HepG2 (cell line): ENCODE results near the gene TEDC1. TPM values are rescaled to one million over a fixed set of nuclear protein-coding genes. Genes with fewer than 3 reads are reported as not detected.
A peak's percentile ranks its signal among the peaks of the same experiment; 100 is the strongest.

Experiments used
- ARID2 ChIP-seq: sonication (generic); formaldehyde crosslinking; IDR thresholded peaks from 2 replicates; pipeline ENCODE4 v1.8.1; 2022; ENCODE audit warnings: mild to moderate bottlenecking, missing genetic modification reagents, borderline replicate concordance
- FLYWCH1 ChIP-seq: sonication (generic); formaldehyde crosslinking; IDR thresholded peaks from 2 replicates; pipeline ENCODE4 v1.8.1; 2023; ENCODE audit warnings: mild to moderate bottlenecking, missing genetic modification reagents
- FOSL2 ChIP-seq: sonication (generic); formaldehyde crosslinking; IDR thresholded peaks from 2 replicates; pipeline ENCODE4 v1.4.0; 2020; ENCODE audit warnings: missing genetic modification reagents
- FOXJ3 ChIP-seq: sonication (generic); formaldehyde crosslinking; IDR thresholded peaks from 2 replicates; pipeline ENCODE4 v1.4.0; 2020; ENCODE audit warnings: missing genetic modification reagents, mild to moderate bottlenecking, borderline replicate concordance
- FOXK1 ChIP-seq: sonication (generic); formaldehyde crosslinking; IDR thresholded peaks from 2 replicates; pipeline ENCODE4 v1.4.0; 2020; ENCODE audit warnings: low read depth, missing genetic modification reagents, borderline replicate concordance
- FOXO1 ChIP-seq: sonication (generic); formaldehyde crosslinking; IDR thresholded peaks from 2 replicates; pipeline ENCODE4 v1.4.0; 2020; ENCODE audit warnings: missing genetic modification reagents
- FOXP1 ChIP-seq, 2 experiments: fragments of 450-650 bp in 1 of 2; IDR thresholded peaks; 2 replicates each; pipeline ENCODE4 v1.6.1; 2017 to 2018; ENCODE audit warnings: antibody characterized with exemption in 1 of 2
- KDM2A ChIP-seq: sonication (generic); formaldehyde crosslinking; IDR thresholded peaks from 2 replicates; pipeline ENCODE4 v1.4.0; 2020; ENCODE audit warnings: low read depth, missing genetic modification reagents, borderline replicate concordance
- MED1 ChIP-seq: sonication (generic); formaldehyde crosslinking; IDR thresholded peaks from 2 replicates; pipeline ENCODE4 v1.4.0; 2020; ENCODE audit warnings: missing genetic modification reagents
- NR2F1 ChIP-seq, 2 experiments: fragments of 450-650 bp in 1 of 2; formaldehyde crosslinking in 1 of 2; IDR thresholded peaks; 2 replicates each; pipeline versions ENCODE4 v1.5.0 to v1.6.1; 2016 to 2020; ENCODE audit warnings: mild to moderate bottlenecking in 1 of 2, missing compliant biosample characterization in 1 of 2, missing genetic modification reagents in 1 of 2, moderate library complexity in 1 of 2
- RFX3 ChIP-seq: IDR thresholded peaks from 2 replicates; pipeline ENCODE4 v1.6.1; 2016; ENCODE audit warnings: missing biosample characterization, missing genetic modification reagents
- RFX5 ChIP-seq: IDR thresholded peaks from 2 replicates; pipeline ENCODE4 v1.6.1; 2011; ENCODE audit warnings: low read depth, low read length, improper control_type of control experiment
- RXRA ChIP-seq: sonication (generic); formaldehyde crosslinking; IDR thresholded peaks from 2 replicates; pipeline ENCODE4 v1.5.1; 2020; ENCODE audit warnings: missing genetic modification reagents
- SIN3A ChIP-seq: IDR thresholded peaks from 2 replicates; pipeline ENCODE4 v1.6.1; 2011; ENCODE audit warnings: low read depth, mild to moderate bottlenecking, control low read depth, low read length, borderline replicate concordance
- SP4 ChIP-seq: sonication (generic); formaldehyde crosslinking; IDR thresholded peaks from 2 replicates; pipeline ENCODE4 v1.8.1; 2023; ENCODE audit warnings: mild to moderate bottlenecking, missing genetic modification reagents
- SP5 ChIP-seq: IDR thresholded peaks from 2 replicates; pipeline ENCODE4 v1.6.1; 2016; ENCODE audit warnings: low read depth, borderline replicate concordance
- SYNCRIP ChIP-seq: fragments of 200-400 bp; formaldehyde crosslinking; IDR thresholded peaks from 2 replicates; pipeline ENCODE4 v1.6.1; 2018; ENCODE audit warnings: mild to moderate bottlenecking, low read depth, low read length; ENCODE audit not compliant: insufficient read depth
- XRCC5 ChIP-seq: fragments of 200-400 bp; formaldehyde crosslinking; optimal IDR thresholded peaks from 2 replicates; pipeline ENCODE3; 2017; ENCODE audit warnings: mild to moderate bottlenecking, low read length
- ZNF367 ChIP-seq: sonication (generic); formaldehyde crosslinking; IDR thresholded peaks from 2 replicates; pipeline ENCODE4 v1.4.0; 2020; ENCODE audit warnings: missing genetic modification reagents, borderline replicate concordance
- ZNF382 ChIP-seq: sonication (generic); formaldehyde crosslinking; IDR thresholded peaks from 2 replicates; pipeline ENCODE4 v1.5.0; 2020; ENCODE audit warnings: missing genetic modification reagents, mild to moderate bottlenecking, borderline replicate concordance
- polyA plus RNA-seq, 8 experiments: library from polyadenylated mRNA; depleted of rRNA in 3 of 8; stranded (reverse) in 7 of 8; unstranded in 1 of 8; fragments of >200 nt; fragmentation: Illumina TruSeq in 4 of 8; extraction: Trizol in 4 of 8; gene quantifications; 2 replicates each; pipeline versions ENCODE4 v1.2.1 to v1.2.3, GENCODE V29; 2011 to 2016; ENCODE audit warnings: low read depth in 4 of 8, missing spikeins in 1 of 8, mixed read lengths in 1 of 8; ENCODE audit not compliant: insufficient read depth in 1 of 8
- total RNA-seq, 5 experiments: library from RNA; depleted of rRNA; stranded (reverse); fragments of >200 nt; fragmentation: Illumina TruSeq; extraction: Trizol; gene quantifications; 2 replicates each; pipeline ENCODE4 v1.2.3, GENCODE V29; 2016; ENCODE audit warnings: low read depth in 1 of 5
- TF ChIP-seq, protein P1 (sequence below): sonication (generic); formaldehyde crosslinking; IDR thresholded peaks from 2 replicates; pipeline ENCODE4 v1.4.0; 2020; ENCODE audit warnings: missing genetic modification reagents
- TF ChIP-seq, protein P2 (sequence below): sonication (generic); formaldehyde crosslinking; IDR thresholded peaks from 2 replicates; pipeline ENCODE4 v1.9.0; 2022; ENCODE audit warnings: low read depth, missing genetic modification reagents
- TF ChIP-seq, protein P3 (sequence below): sonication (generic); formaldehyde crosslinking; IDR thresholded peaks from 2 replicates; pipeline ENCODE4 v1.4.0; 2020; ENCODE audit warnings: missing genetic modification reagents
- TF ChIP-seq, protein P4 (sequence below): sonication (generic); formaldehyde crosslinking; IDR thresholded peaks from 2 replicates; pipeline ENCODE4 v1.4.0; 2020; ENCODE audit warnings: missing genetic modification reagents, mild to moderate bottlenecking, borderline replicate concordance

The TEDC1 gene
- total and polyA plus RNA-seq, 2 of the 13 experiments (the other 11 are each of a cell fraction or from before 2014, with no cell fraction given) = 5.7 to 27.4 TPM

DNA sequence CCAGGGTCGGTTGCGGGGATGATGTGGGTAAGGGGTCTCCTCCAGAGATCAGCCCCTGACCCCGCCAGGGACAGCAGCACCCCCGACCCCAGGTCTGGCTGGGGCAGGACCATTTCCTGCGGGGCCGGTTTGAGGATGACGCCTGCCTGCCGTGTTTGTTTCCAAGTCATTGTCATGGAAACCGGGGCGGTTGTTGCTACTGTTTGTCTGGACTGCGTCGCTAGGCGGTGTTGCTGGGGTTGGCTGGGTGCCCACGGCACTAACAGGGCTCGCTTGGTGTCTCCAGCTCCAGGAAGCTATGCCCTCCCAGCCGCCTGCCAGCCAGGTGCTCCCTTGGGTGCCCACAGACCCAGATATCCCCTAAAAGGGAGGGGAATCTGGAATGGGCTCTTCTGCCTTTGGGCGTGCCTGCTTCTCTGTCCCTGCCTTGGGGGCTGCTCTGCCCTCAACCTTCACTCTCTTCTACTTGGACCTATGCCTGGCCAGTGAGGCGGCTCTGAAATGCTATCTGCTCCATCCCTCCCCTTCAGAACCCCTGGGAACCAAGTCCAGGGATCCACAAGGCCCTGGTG is 9.1 kb upstream of the TEDC1 start (continued):
- TF ChIP-seq, protein P1, sequence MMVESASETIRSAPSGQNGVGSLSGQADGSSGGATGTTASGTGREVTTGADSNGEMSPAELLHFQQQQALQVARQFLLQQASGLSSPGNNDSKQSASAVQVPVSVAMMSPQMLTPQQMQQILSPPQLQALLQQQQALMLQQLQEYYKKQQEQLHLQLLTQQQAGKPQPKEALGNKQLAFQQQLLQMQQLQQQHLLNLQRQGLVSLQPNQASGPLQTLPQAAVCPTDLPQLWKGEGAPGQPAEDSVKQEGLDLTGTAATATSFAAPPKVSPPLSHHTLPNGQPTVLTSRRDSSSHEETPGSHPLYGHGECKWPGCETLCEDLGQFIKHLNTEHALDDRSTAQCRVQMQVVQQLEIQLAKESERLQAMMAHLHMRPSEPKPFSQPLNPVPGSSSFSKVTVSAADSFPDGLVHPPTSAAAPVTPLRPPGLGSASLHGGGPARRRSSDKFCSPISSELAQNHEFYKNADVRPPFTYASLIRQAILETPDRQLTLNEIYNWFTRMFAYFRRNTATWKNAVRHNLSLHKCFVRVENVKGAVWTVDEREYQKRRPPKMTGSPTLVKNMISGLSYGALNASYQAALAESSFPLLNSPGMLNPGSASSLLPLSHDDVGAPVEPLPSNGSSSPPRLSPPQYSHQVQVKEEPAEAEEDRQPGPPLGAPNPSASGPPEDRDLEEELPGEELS = peak; percentile 41; the same call in 1 of the 2 replicates
- TF ChIP-seq ZNF382 (CRISPR knock-in tag) (no peak), SP4 (CRISPR knock-in tag) (peak; percentile 26; the same call in 1 of the 2 replicates), NR2F1 (CRISPR knock-in tag; IDR thresholded peaks at IDR 0.05) (peak in 1 of 2 experiments; percentile 29; a peak in 1 of 4 replicates), FOXK1 (CRISPR knock-in tag) (peak; percentile 79; the same call in 1 of the 2 replicates), FOXJ3 (peak; percentile 87), FLYWCH1 (CRISPR knock-in tag) (no peak), FOSL2 (CRISPR knock-in tag) (0 out of 2 replicates have a peak, but pooled peaks have one; percentile 20), KDM2A (peak; percentile 55; the same call in 1 of the 2 replicates), SP5 (CRISPR knock-in tag) (peak; percentile 30; the same call in 1 of the 2 replicates), FOXO1 (peak; percentile 63; the same call in 1 of the 2 replicates), ARID2 (CRISPR knock-in tag) (no peak), MED1 (CRISPR knock-in tag) (0 out of 2 replicates have a peak, but pooled peaks have one; percentile 28), RXRA (CRISPR knock-in tag) (peak; percentile 53; the same call in 1 of the 2 replicates), SYNCRIP (no peak), RFX3 (CRISPR knock-in tag) (peak; percentile 89), RFX5 (peak; percentile 35; the same call in 1 of the 2 replicates), SIN3A (peak; percentile 88; the same call in 1 of the 2 replicates), FOXP1 (IDR thresholded peaks at IDR 0.05) (no peak), FOXP1 (CRISPR knock-in tag; IDR thresholded peaks at IDR 0.05) (peak; percentile 49; the same call in 1 of the 2 replicates), XRCC5 (no peak), ZNF367 (CRISPR knock-in tag) (no peak)
- TF ChIP-seq, protein P2, sequence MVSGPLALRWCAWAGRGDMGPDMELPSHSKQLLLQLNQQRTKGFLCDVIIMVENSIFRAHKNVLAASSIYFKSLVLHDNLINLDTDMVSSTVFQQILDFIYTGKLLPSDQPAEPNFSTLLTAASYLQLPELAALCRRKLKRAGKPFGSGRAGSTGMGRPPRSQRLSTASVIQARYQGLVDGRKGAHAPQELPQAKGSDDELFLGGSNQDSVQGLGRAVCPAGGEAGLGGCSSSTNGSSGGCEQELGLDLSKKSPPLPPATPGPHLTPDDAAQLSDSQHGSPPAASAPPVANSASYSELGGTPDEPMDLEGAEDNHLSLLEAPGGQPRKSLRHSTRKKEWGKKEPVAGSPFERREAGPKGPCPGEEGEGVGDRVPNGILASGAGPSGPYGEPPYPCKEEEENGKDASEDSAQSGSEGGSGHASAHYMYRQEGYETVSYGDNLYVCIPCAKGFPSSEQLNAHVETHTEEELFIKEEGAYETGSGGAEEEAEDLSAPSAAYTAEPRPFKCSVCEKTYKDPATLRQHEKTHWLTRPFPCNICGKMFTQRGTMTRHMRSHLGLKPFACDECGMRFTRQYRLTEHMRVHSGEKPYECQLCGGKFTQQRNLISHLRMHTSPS (CRISPR knock-in tag) = peak; percentile 81
- TF ChIP-seq, protein P3, sequence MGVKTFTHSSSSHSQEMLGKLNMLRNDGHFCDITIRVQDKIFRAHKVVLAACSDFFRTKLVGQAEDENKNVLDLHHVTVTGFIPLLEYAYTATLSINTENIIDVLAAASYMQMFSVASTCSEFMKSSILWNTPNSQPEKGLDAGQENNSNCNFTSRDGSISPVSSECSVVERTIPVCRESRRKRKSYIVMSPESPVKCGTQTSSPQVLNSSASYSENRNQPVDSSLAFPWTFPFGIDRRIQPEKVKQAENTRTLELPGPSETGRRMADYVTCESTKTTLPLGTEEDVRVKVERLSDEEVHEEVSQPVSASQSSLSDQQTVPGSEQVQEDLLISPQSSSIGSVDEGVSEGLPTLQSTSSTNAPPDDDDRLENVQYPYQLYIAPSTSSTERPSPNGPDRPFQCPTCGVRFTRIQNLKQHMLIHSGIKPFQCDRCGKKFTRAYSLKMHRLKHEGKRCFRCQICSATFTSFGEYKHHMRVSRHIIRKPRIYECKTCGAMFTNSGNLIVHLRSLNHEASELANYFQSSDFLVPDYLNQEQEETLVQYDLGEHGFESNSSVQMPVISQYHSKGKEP (CRISPR knock-in tag) = no peak
- TF ChIP-seq, protein P4, sequence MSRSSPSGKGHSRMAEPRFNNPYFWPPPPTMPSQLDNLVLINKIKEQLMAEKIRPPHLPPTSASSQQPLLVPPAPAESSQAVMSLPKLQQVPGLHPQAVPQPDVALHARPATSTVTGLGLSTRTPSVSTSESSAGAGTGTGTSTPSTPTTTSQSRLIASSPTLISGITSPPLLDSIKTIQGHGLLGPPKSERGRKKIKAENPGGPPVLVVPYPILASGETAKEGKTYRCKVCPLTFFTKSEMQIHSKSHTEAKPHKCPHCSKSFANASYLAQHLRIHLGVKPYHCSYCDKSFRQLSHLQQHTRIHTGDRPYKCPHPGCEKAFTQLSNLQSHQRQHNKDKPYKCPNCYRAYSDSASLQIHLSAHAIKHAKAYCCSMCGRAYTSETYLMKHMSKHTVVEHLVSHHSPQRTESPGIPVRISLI = no peak
